Measurements from ENCODE around the gene XPO6.

DNA sequence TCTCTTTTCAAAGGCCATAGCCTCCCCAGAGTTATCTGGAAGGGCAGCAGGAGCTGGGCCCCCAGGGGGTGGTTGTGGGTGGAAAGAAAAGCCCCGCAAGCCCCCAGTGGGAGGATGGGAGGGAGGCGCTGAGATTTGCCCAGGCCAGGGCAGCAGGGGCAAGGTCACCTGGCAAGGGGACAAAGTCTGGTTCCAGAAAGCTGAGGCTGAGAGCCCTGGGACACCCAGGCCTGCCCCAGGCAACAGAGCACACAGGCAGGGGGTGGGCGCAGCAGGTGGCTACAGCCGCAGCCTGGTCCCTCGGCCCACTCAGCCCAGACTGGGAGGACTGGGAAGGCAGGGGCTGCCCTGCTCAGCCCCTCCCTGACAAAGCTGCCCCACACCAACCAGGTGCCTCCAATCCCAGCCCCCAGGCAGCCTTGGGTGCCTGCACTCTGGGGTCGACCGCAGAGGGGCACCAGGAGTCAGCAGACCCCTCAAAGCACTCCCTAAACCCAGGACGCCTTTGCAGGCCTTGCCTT, 124.6 kb downstream of the XPO6 start:
- TF ChIP-seq, protein P1, sequence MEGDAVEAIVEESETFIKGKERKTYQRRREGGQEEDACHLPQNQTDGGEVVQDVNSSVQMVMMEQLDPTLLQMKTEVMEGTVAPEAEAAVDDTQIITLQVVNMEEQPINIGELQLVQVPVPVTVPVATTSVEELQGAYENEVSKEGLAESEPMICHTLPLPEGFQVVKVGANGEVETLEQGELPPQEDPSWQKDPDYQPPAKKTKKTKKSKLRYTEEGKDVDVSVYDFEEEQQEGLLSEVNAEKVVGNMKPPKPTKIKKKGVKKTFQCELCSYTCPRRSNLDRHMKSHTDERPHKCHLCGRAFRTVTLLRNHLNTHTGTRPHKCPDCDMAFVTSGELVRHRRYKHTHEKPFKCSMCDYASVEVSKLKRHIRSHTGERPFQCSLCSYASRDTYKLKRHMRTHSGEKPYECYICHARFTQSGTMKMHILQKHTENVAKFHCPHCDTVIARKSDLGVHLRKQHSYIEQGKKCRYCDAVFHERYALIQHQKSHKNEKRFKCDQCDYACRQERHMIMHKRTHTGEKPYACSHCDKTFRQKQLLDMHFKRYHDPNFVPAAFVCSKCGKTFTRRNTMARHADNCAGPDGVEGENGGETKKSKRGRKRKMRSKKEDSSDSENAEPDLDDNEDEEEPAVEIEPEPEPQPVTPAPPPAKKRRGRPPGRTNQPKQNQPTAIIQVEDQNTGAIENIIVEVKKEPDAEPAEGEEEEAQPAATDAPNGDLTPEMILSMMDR (IDR thresholded peaks at IDR 0.05) = no peak
- no peak for TF ChIP-seq POLR2A (IDR thresholded peaks at IDR 0.05)
